Lower lobe of right lung (tissue), 2 donors: ENCODE measurements around the gene IL21R. TPM values are rescaled to one million over a fixed set of nuclear protein-coding genes. Genes with fewer than 3 reads are reported as not detected.

Source experiments
- ATAC-seq, 2 donors: fragments of 200-7000 bp; cut with Tn5 transposase; one replicate each; pipeline ENCODE4 v1.9.1; 2020 to 2022; ENCODE audit warnings: mild to moderate bottlenecking in 2 of 2, moderate library complexity in 2 of 2
- DNase-seq: peaks from one replicate; pipeline ENCODE4 v3.0.0-alpha.2; 2020
- H3K27ac ChIP-seq: fragments of 200-600 bp; one replicate; pipeline ENCODE4 v1.8.0; 2022
- H3K27me3 ChIP-seq: fragments of 200-600 bp; one replicate; pipeline ENCODE4 v1.8.0; 2022; ENCODE audit warnings: low read depth
- H3K36me3 ChIP-seq: fragments of 200-600 bp; one replicate; pipeline ENCODE4 v1.8.0; 2022; ENCODE audit warnings: mild to moderate bottlenecking
- H3K4me1 ChIP-seq: fragments of 200-600 bp; one replicate; pipeline ENCODE4 v1.8.0; 2022
- H3K4me3 ChIP-seq: fragments of 200-600 bp; one replicate; pipeline ENCODE4 v1.8.0; 2022; ENCODE audit warnings: mild to moderate bottlenecking
- H3K9me3 ChIP-seq: fragments of 200-600 bp; one replicate; pipeline ENCODE4 v1.8.0; 2022
- CTCF ChIP-seq: fragments of 200-600 bp; IDR thresholded peaks from one replicate; pipeline ENCODE4 v1.8.0; 2022; ENCODE audit warnings: antibody characterized with exemption, mild to moderate bottlenecking
- intact Hi-C: fragments of 100-400 bp; cut with DNase I; formaldehyde crosslinking; loops from one replicate; pipeline ENCODE4 v1.11.0; 2022
- total RNA-seq: library from RNA; stranded (reverse); fragmentation: NEBNext Ultra II Directional; extraction: Animal tissue kit (Norgen Biotek cat#: 25700); gene quantifications from one replicate; pipeline ENCODE4 v1.2.1, GENCODE V29; 2021
- donor health status: DM: no; HTN: yes; CAD: no; lungs with severe emphysema.

IL21R gene
- total RNA-seq, 1 donor from 2014 or later = 6.0 TPM

- no peaks in the 10 kb centered on the region for H3K9me3 ChIP-seq
- H3K27me3 ChIP-seq = no peaks in the 10 kb centered on the region
- ATAC-seq (no peak), DNase-seq (no peak)
- H3K27ac ChIP-seq = peak overlapping the region; percentile 71
- H3K36me3 ChIP-seq = peaks cover 100% of the 10 kb centered on the region
- H3K4me1 ChIP-seq = no peaks in the 10 kb centered on the region
- H3K4me3 ChIP-seq = no peak overlapping the region
- no peak for TF ChIP-seq CTCF
- intact Hi-C loops = no loop called here
Measured at GRCh38 chr16:27492588-27492979, 90.6 kb downstream of the IL21R start.

GRCh38 chr16:27495191-27495590 lies 93.2 kb downstream of the IL21R start:
- intact Hi-C loops = no loop called here
- H3K9me3 ChIP-seq = no peaks in the 10 kb centered on the region
- TF ChIP-seq CTCF = no peak
- H3K36me3 ChIP-seq = peaks cover 100% of the 10 kb centered on the region
- H3K27ac ChIP-seq = no peak overlapping the region
- H3K4me1 ChIP-seq = no peaks in the 10 kb centered on the region
- no peaks in the 10 kb centered on the region for H3K27me3 ChIP-seq
- no peak for DNase-seq
- H3K4me3 ChIP-seq = no peak overlapping the region
- no peak for ATAC-seq

GRCh38 chr16:27498031-27498825 lies 96.3 kb downstream of the IL21R start:
- no peak overlapping the region for H3K4me3 ChIP-seq
- no peak for TF ChIP-seq CTCF
- ATAC-seq = no peak
- no peaks in the 10 kb centered on the region for H3K9me3 ChIP-seq
- H3K4me1 ChIP-seq = no peaks in the 10 kb centered on the region
- no peak overlapping the region for H3K27ac ChIP-seq
- intact Hi-C loops = no loop called here
- H3K27me3 ChIP-seq = no peaks in the 10 kb centered on the region
- H3K36me3 ChIP-seq = peaks cover 100% of the 10 kb centered on the region
- no peak for DNase-seq

- Histone ChIP-seq H3K9me3 (no peaks in the 10 kb centered on the region), H3K4me3 (no peak overlapping the region), H3K27ac (no peak overlapping the region), H3K36me3 (peaks cover 100% of the 10 kb centered on the region), H3K27me3 (no peaks in the 10 kb centered on the region), H3K4me1 (no peaks in the 10 kb centered on the region)
- TF ChIP-seq CTCF = no peak
- intact Hi-C loops = no loop called here
- ATAC-seq (no peak), DNase-seq (no peak)
Measured at GRCh38 chr16:27498916-27499658, 97.1 kb downstream of the IL21R start.

GRCh38 chr16:27499659-27500055 lies 97.7 kb downstream of the IL21R start:
- Histone ChIP-seq H3K9me3 (no peaks in the 10 kb centered on the region), H3K27ac (no peak overlapping the region), H3K36me3 (peaks cover 100% of the 10 kb centered on the region), H3K4me3 (no peak overlapping the region), H3K27me3 (no peaks in the 10 kb centered on the region), H3K4me1 (no peaks in the 10 kb centered on the region)
- no peak for ATAC-seq
- TF ChIP-seq CTCF = no peak
- intact Hi-C loops = no loop called here
- no peak for DNase-seq
